Caco-2 (cell line): ENCODE results near the gene SIPA1. TPM values are rescaled to one million over a fixed set of nuclear protein-coding genes. Genes with fewer than 3 reads are reported as not detected.

Experiments used
- BruUV-seq: library from RNA; stranded (reverse); fragments of 400-500 nt; replicated peaks from 2 replicates; lab custom pipeline; 2021; lab: Mats Ljungman, UMichigan
- CTCF ChIA-PET: fragments of 300-600 bp; sonication (Branson Sonifier 250); formaldehyde crosslinking; loops from one replicate; lab custom pipeline; 2022; ENCODE audit warnings: antibody characterized with exemption; lab: Charles Lee
- POLR2A ChIA-PET: fragments of 300-600 bp; sonication (Branson Sonifier 250); formaldehyde crosslinking; loops from one replicate; lab custom pipeline; 2022; ENCODE audit warnings: antibody characterized with exemption; lab: Charles Lee
- DNase-seq, 2 experiments: peaks; one replicate each; pipeline versions ENCODE4 v3.0.0 to v3.0.0-alpha.2; 2020 to 2022
- H3K27me3 ChIP-seq: replicated peaks from 2 replicates; pipeline ENCODE4 v1.6.0; 2011; ENCODE audit warnings: low read length; ENCODE audit not compliant: control insufficient read depth, insufficient read depth
- H3K36me3 ChIP-seq: 2 replicates; pipeline ENCODE4 v1.5.1; 2011; ENCODE audit warnings: low read length; ENCODE audit not compliant: control insufficient read depth, insufficient read depth
- H3K4me1 ChIP-seq: fragments of 250-450 bp; sonication (Bioruptor Pico); 2 replicates; pipeline ENCODE4 v1.5.1; 2020; ENCODE audit warnings: mild to moderate bottlenecking
- H3K4me3 ChIP-seq: 2 replicates; pipeline ENCODE4 v1.5.1; 2011; ENCODE audit warnings: low read depth, mild to moderate bottlenecking, control low read depth, low read length
- H3K9me3 ChIP-seq: fragments of 250-450 bp; sonication (Bioruptor Pico); 2 replicates; pipeline ENCODE4 v1.5.1; 2020; ENCODE audit warnings: mild to moderate bottlenecking, moderate library complexity
- H3K27ac Mint-ChIP-seq: one replicate; pipeline ENCODE4 v1.8.0; 2022; ENCODE audit warnings: mixed read lengths; ENCODE audit not compliant: unreplicated experiment
- H3K27me3 Mint-ChIP-seq: one replicate; pipeline ENCODE4 v1.8.0; 2022; ENCODE audit warnings: mixed read lengths; ENCODE audit not compliant: insufficient read depth, unreplicated experiment
- H3K36me3 Mint-ChIP-seq: one replicate; pipeline ENCODE4 v1.8.0; 2022; ENCODE audit warnings: mild to moderate bottlenecking, mixed read lengths; ENCODE audit not compliant: insufficient read depth, unreplicated experiment
- H3K4me1 Mint-ChIP-seq: one replicate; pipeline ENCODE4 v1.8.0; 2022; ENCODE audit warnings: low read depth, mixed read lengths; ENCODE audit not compliant: unreplicated experiment
- H3K4me3 Mint-ChIP-seq: one replicate; pipeline ENCODE4 v1.8.0; 2022; ENCODE audit warnings: mild to moderate bottlenecking, moderate library complexity, mixed read lengths; ENCODE audit not compliant: unreplicated experiment
- H3K9me3 Mint-ChIP-seq: one replicate; pipeline ENCODE4 v1.8.0; 2022; ENCODE audit warnings: mixed read lengths; ENCODE audit not compliant: unreplicated experiment
- intact Hi-C: fragments of 100-400 bp; cut with micrococcal nuclease; formaldehyde crosslinking; loops from one replicate; pipeline ENCODE4 v1.10.0; 2022; ENCODE audit not compliant: unreplicated experiment
- total RNA-seq: library from RNA; stranded (reverse); gene quantifications from 2 replicates; pipeline ENCODE4 v1.2.3, GENCODE V29; 2022
- TF ChIP-seq, protein P1 (sequence below), 2 experiments: fragments of 200-600 bp in 1 of 2; IDR thresholded peaks; 1 replicate in 1 of 2; 2 replicates in 1 of 2; pipeline versions ENCODE4 v1.5.1 to v1.8.0; 2011 to 2022; ENCODE audit warnings: antibody characterized with exemption in 1 of 2, control low read depth in 1 of 2, inconsistent platforms in 1 of 2, low read depth in 1 of 2, low read length in 1 of 2, mild to moderate bottlenecking in 1 of 2, moderate library complexity in 1 of 2; ENCODE audit not compliant: insufficient read depth in 1 of 2, severe bottlenecking in 1 of 2, unreplicated experiment in 1 of 2

Gene SIPA1
- total RNA-seq, 1 experiment from 2014 or later = 30.5 TPM

DNA sequence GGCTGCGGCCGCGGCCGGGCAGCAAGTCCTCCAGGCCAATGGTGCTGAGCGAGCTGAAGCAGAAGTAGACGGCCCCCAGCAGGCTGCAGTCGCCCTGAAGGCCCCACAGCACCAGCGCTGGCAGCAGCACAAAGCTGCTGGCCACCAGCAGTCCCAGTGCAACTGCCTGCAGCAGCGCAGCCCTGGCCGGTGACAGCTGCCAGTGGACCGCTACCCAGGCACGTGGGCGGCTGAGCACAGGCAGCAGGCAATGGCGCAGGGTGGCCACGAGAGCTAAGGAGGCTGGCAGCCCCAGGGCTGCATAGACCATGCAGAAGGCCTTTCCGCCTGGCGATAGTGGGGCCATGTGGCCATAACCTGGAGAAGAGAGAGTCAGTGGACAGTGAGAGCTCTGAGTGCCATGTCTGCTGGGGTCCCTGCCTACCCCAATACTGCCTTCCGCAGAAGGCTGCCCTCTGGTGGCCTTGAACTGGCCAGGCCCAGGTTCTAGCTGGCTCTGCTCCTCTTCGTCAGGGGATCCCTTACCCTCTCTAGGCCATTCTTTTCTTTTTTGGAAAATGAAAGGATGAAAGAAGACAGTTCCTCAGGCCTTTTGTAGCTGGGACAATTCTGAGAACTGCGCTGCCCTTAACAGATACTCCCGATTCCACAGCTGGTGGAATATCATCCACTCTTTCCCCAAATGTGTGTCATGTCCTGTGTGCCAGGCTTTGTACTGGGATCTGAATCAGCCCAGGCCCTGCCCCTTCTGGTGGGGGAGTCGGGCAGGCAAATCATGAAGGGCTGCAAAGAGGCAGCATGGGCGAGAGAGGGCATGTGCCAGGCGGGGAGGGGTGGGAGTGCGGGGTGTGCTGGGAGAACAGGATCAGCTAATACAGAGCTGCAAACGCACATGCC is 44.1 kb upstream of the SIPA1 start:
- Mint-ChIP-seq H3K36me3 (peaks cover 25% of the 10 kb centered on the region), H3K9me3 (no peaks in the 10 kb centered on the region), H3K27ac (no peak overlapping the region), H3K4me1 (no peaks in the 10 kb centered on the region), H3K4me3 (peak overlapping the region; percentile 45), H3K27me3 (no peaks in the 10 kb centered on the region)
- Histone ChIP-seq H3K36me3 (peaks cover 4% of the 10 kb centered on the region), H3K4me3 (no peak overlapping the region), H3K4me1 (peaks cover 5% of the 10 kb centered on the region; the same call in 1 of the 2 replicates), H3K27me3 (no peaks in the 10 kb centered on the region), H3K9me3 (no peaks in the 10 kb centered on the region)
- DNase-seq = peak in 1 of 2 experiments; percentile 54
- intact Hi-C loops = loop anchor here (2.0 kb wide), 1 partner anchor 19 kb away; no protein-coding TSS in a partner anchor
- BruUV-seq = no TSS peak
- TF ChIP-seq, protein P1, sequence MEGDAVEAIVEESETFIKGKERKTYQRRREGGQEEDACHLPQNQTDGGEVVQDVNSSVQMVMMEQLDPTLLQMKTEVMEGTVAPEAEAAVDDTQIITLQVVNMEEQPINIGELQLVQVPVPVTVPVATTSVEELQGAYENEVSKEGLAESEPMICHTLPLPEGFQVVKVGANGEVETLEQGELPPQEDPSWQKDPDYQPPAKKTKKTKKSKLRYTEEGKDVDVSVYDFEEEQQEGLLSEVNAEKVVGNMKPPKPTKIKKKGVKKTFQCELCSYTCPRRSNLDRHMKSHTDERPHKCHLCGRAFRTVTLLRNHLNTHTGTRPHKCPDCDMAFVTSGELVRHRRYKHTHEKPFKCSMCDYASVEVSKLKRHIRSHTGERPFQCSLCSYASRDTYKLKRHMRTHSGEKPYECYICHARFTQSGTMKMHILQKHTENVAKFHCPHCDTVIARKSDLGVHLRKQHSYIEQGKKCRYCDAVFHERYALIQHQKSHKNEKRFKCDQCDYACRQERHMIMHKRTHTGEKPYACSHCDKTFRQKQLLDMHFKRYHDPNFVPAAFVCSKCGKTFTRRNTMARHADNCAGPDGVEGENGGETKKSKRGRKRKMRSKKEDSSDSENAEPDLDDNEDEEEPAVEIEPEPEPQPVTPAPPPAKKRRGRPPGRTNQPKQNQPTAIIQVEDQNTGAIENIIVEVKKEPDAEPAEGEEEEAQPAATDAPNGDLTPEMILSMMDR (IDR thresholded peaks at IDR 0.05; ENCODE audit: insufficient read depth in 1 of 2, low read depth in 1 of 2, low read length in 1 of 2, severe bottlenecking in 1 of 2, unreplicated experiment in 1 of 2) = peak; percentile 64 to 68
- CTCF ChIA-PET = interaction anchor here (0.5 to 1.8 kb wide), 13 partner anchors 10 to 294 kb away, joined by 3 to 22 read pairs (median 4); partner anchors contain the start of genes EHBP1L1, FAM89B, FIBP and PCNX3
- POLR2A ChIA-PET = no interaction called here

DNA sequence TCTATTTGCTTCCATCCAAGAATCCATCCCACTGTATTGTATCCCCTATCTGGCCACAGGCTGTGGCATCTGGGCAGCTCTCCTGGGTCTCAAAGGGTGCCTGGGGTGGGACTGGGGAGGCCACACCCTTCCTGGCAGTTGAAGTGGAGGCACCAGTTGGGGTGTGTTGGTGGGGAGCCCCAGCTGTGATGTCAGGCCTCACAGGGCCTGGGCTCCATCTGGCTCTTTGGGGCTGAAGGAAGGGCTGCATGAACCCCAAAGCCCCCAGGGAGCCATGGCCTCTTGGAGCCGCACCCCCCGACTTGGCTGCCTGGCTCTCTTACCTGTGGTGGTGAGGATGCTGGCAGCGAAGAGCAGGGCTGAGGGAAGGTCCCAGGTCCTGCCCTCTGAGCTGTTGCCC is 42.8 kb upstream of the SIPA1 start:
- no peak overlapping the region for H3K4me3 Mint-ChIP-seq

More for the DNA sequence above, 42.8 kb upstream of the SIPA1 start:
- H3K9me3 ChIP-seq = no peaks in the 10 kb centered on the region
- ChIA-PET CTCF (interaction anchor here (0.8 to 1.8 kb wide), 2 partner anchors 19 to 21 kb away, joined by 3 to 5 read pairs; partner anchors contain the start of gene EHBP1L1), POLR2A (no interaction called here)
- intact Hi-C loops = no loop called here
- no peaks in the 10 kb centered on the region for H3K27me3 ChIP-seq
- Mint-ChIP-seq H3K27ac (no peak overlapping the region), H3K36me3 (peaks cover 33% of the 10 kb centered on the region), H3K4me1 (no peaks in the 10 kb centered on the region), H3K27me3 (no peaks in the 10 kb centered on the region), H3K9me3 (no peaks in the 10 kb centered on the region)
- BruUV-seq = no TSS peak
- H3K4me1 ChIP-seq = peaks cover 5% of the 10 kb centered on the region; the same call in 1 of the 2 replicates
- TF ChIP-seq, protein P1 (IDR thresholded peaks at IDR 0.05; ENCODE audit: insufficient read depth in 1 of 2, low read depth in 1 of 2, low read length in 1 of 2, severe bottlenecking in 1 of 2, unreplicated experiment in 1 of 2) = no peak
- H3K4me3 ChIP-seq = no peak overlapping the region
- DNase-seq = no peak
- H3K36me3 ChIP-seq = peaks cover 4% of the 10 kb centered on the region
